ES-I3 (cell line): ENCODE measurements around the gene SNX2.
A peak's percentile ranks its signal among the peaks of the same experiment; 100 is the strongest.
"Not testable (repeated sequence)": the region's sequence is repeated elsewhere in the genome, so short reads cannot be mapped to it uniquely, and the experiment has no call there.

ENCODE experiments used
- H3K36me3 ChIP-seq: 2 replicates; pipeline ENCODE4 v1.6.1; 2013; ENCODE audit warnings: mild to moderate bottlenecking, low read length, control low read depth, moderate library complexity; ENCODE audit not compliant: insufficient read depth
- H3K4me1 ChIP-seq: 2 replicates; pipeline ENCODE4 v1.6.1; 2013; ENCODE audit warnings: mild to moderate bottlenecking, control low read depth, low read length; ENCODE audit not compliant: insufficient read depth
- H3K9ac ChIP-seq: 2 replicates; pipeline ENCODE4 v1.6.1; 2013; ENCODE audit warnings: low read depth, mild to moderate bottlenecking, low read length, moderate library complexity
- H3K9me3 ChIP-seq: 2 replicates; pipeline ENCODE4 v1.6.1; 2013; ENCODE audit warnings: mild to moderate bottlenecking, low read length, moderate library complexity; ENCODE audit not compliant: control insufficient read depth, insufficient read depth

The SNX2 gene

GRCh38 chr5:122842016-122842580 is 67.2 kb downstream of the SNX2 start:
- H3K9ac ChIP-seq = no peak overlapping the region
- no peaks in the 10 kb centered on the region for H3K9me3 ChIP-seq
- H3K36me3 ChIP-seq = no peaks in the 10 kb centered on the region
- peaks cover 7% of the 10 kb centered on the region; the same call in 1 of the 2 replicates for H3K4me1 ChIP-seq

- Histone ChIP-seq H3K36me3 (no peaks in the 10 kb centered on the region), H3K9ac (peak overlapping the region; percentile 81), H3K4me1 (peaks cover 14% of the 10 kb centered on the region; the same call in 1 of the 2 replicates), H3K9me3 (no peaks in the 10 kb centered on the region)
Observed at GRCh38 chr5:122844136-122844909, 69.4 kb downstream of the SNX2 start.

- peaks cover 14% of the 10 kb centered on the region; the same call in 1 of the 2 replicates for H3K4me1 ChIP-seq
- H3K36me3 ChIP-seq = no peaks in the 10 kb centered on the region
- H3K9me3 ChIP-seq = no peaks in the 10 kb centered on the region
- peak overlapping the region; percentile 81 for H3K9ac ChIP-seq
Observed at GRCh38 chr5:122844910-122845228, 70.0 kb downstream of the SNX2 start.

- H3K4me1 ChIP-seq = peaks cover 14% of the 10 kb centered on the region; the same call in 1 of the 2 replicates
- H3K9ac ChIP-seq = peak within 1 kb of the TSS; percentile 81
- H3K9me3 ChIP-seq = no peaks in the 10 kb centered on the region
- H3K36me3 ChIP-seq = no peaks in the 10 kb centered on the region
Observed at GRCh38 chr5:122845229-122846050, 70.6 kb downstream of the SNX2 start, which contains the start of gene SNX24. Gene SNX24, plus strand, starts transcription at chr5:122845613. Its CDS starts 21 bp downstream, at chr5:122845634.

GRCh38 chr5:122846051-122846550 is 71.2 kb downstream of the SNX2 start:
- H3K4me1 ChIP-seq = peaks cover 14% of the 10 kb centered on the region; the same call in 1 of the 2 replicates
- H3K36me3 ChIP-seq = no peaks in the 10 kb centered on the region
- peak overlapping the region; percentile 81 for H3K9ac ChIP-seq
- H3K9me3 ChIP-seq = no peaks in the 10 kb centered on the region

- no peaks in the 10 kb centered on the region for H3K9me3 ChIP-seq
- H3K36me3 ChIP-seq = no peaks in the 10 kb centered on the region
- H3K4me1 ChIP-seq = peaks cover 14% of the 10 kb centered on the region; the same call in 1 of the 2 replicates
- H3K9ac ChIP-seq = no peak overlapping the region
Observed at GRCh38 chr5:122847687-122848081, 72.8 kb downstream of the SNX2 start.

- Histone ChIP-seq H3K9me3 (no peaks in the 10 kb centered on the region), H3K36me3 (no peaks in the 10 kb centered on the region), H3K4me1 (peaks cover 14% of the 10 kb centered on the region; the same call in 1 of the 2 replicates), H3K9ac (no peak overlapping the region)
Observed at GRCh38 chr5:122849771-122850170, 74.9 kb downstream of the SNX2 start.

- not testable (repeated sequence) for H3K9ac ChIP-seq, H3K9me3 ChIP-seq, H3K36me3 ChIP-seq
- peaks cover 11% of the 10 kb centered on the region for H3K4me1 ChIP-seq
Observed at GRCh38 chr5:122857538-122857937, 82.7 kb downstream of the SNX2 start.

- Histone ChIP-seq H3K9me3 (no peaks in the 10 kb centered on the region), H3K4me1 (peaks cover 11% of the 10 kb centered on the region), H3K36me3 (no peaks in the 10 kb centered on the region), H3K9ac (no peak overlapping the region)
Observed at GRCh38 chr5:122858451-122858850, 83.6 kb downstream of the SNX2 start.

- H3K4me1 ChIP-seq = peaks cover 11% of the 10 kb centered on the region
- no peaks in the 10 kb centered on the region for H3K36me3 ChIP-seq
- no peak overlapping the region for H3K9ac ChIP-seq
- H3K9me3 ChIP-seq = no peaks in the 10 kb centered on the region
Observed at GRCh38 chr5:122863240-122863639, 88.4 kb downstream of the SNX2 start.

GRCh38 chr5:122863721-122864120 is 88.8 kb downstream of the SNX2 start:
- H3K4me1 ChIP-seq = peaks cover 11% of the 10 kb centered on the region
- no peaks in the 10 kb centered on the region for H3K36me3 ChIP-seq
- no peak overlapping the region for H3K9ac ChIP-seq
- no peaks in the 10 kb centered on the region for H3K9me3 ChIP-seq

- no peaks in the 10 kb centered on the region for H3K36me3 ChIP-seq
- H3K9me3 ChIP-seq = no peaks in the 10 kb centered on the region
- peaks cover 8% of the 10 kb centered on the region for H3K4me1 ChIP-seq
- no peak overlapping the region for H3K9ac ChIP-seq
Observed at GRCh38 chr5:122864400-122864799, 89.5 kb downstream of the SNX2 start.

GRCh38 chr5:122864842-122865241 is 90.0 kb downstream of the SNX2 start:
- Histone ChIP-seq H3K4me1 (peaks cover 4% of the 10 kb centered on the region; the same call in 1 of the 2 replicates), H3K36me3 (no peaks in the 10 kb centered on the region), H3K9me3 (no peaks in the 10 kb centered on the region), H3K9ac (no peak overlapping the region)

GRCh38 chr5:122870219-122870856 is 95.5 kb downstream of the SNX2 start:
- Histone ChIP-seq H3K4me1 (0 out of 2 replicates have a peak, but pooled peaks cover 4% of the 10 kb centered on the region), H3K36me3 (no peaks in the 10 kb centered on the region), H3K9ac (no peak overlapping the region), H3K9me3 (no peaks in the 10 kb centered on the region)
